Spinal cord (tissue), 10 donors: ENCODE results near the gene GIT2. TPM values are rescaled to one million over a fixed set of nuclear protein-coding genes. Genes with fewer than 3 reads are reported as not detected.

Experiments
- DNase-seq, 6 donors: peaks; one replicate each; pipeline versions ENCODE4 v3.0.0 to v3.0.0-alpha.2; 2013 to 2015; ENCODE audit warnings: low spot score in 6 of 6, low read depth in 4 of 6
- H3K27ac ChIP-seq: one replicate; pipeline ENCODE4 v1.5.1; 2013; ENCODE audit warnings: low read depth, low read length, control low read depth
- H3K27me3 ChIP-seq: one replicate; pipeline ENCODE4 v1.6.1; 2013; ENCODE audit warnings: low read length; ENCODE audit not compliant: control insufficient read depth, insufficient read depth
- H3K36me3 ChIP-seq: one replicate; pipeline ENCODE4 v1.6.1; 2013; ENCODE audit warnings: low read length; ENCODE audit not compliant: control insufficient read depth, insufficient read depth
- H3K4me1 ChIP-seq: one replicate; pipeline ENCODE4 v1.6.1; 2013; ENCODE audit warnings: low read length; ENCODE audit not compliant: control insufficient read depth, insufficient read depth
- H3K4me3 ChIP-seq: one replicate; pipeline ENCODE4 v1.5.1; 2013; ENCODE audit warnings: low read depth, low read length, control low read depth
- H3K9me3 ChIP-seq: one replicate; pipeline ENCODE4 v1.6.1; 2013; ENCODE audit warnings: low read length; ENCODE audit not compliant: control insufficient read depth, insufficient read depth
- WGBS: methylation state at CpG from one replicate; pipeline ENCODE4 v1.1.5; 2013; ENCODE audit warnings: missing lambda C conversion rate; ENCODE audit not compliant: insufficient coverage; 5-methylcytosine and 5-hydroxymethylcytosine counted together
- polyA plus RNA-seq, 2 donors: library from polyadenylated mRNA; unstranded; fragments of 120-200 nt; gene quantifications; one replicate each; pipeline ENCODE4 v1.2.1, GENCODE V29; 2013; ENCODE audit not compliant: insufficient read length in 2 of 2
- total RNA-seq, 2 donors: library from RNA; depleted of rRNA in 1 of 2; stranded (reverse); fragments of 120-200 nt in 1 of 2; fragments of >200 nt in 1 of 2; gene quantifications; one replicate each; pipeline versions ENCODE4 v1.2.3 to v1.2.4, GENCODE V29; 2013 to 2014
- donor health status: healthy.

Gene GIT2
- total and polyA plus RNA-seq, 4 donors, result 41.5 to 52.8 (median 47.6) TPM

- H3K36me3 ChIP-seq, result peaks cover 45% of the 10 kb centered on the region
- no peaks in the 10 kb centered on the region for H3K9me3 ChIP-seq
- WGBS, result 100% methylated on average over 2 of the region's 4 CpGs
Measured at GRCh38 chr12:109963743-109964429, 32.3 kb downstream of the GIT2 start.

GRCh38 chr12:109963330-109963729 lies 32.8 kb downstream of the GIT2 start:
- Histone ChIP-seq H3K9me3 (no peaks in the 10 kb centered on the region), H3K4me1 (no peaks in the 10 kb centered on the region), H3K4me3 (no peak overlapping the region), H3K36me3 (peaks cover 42% of the 10 kb centered on the region), H3K27ac (no peak overlapping the region), H3K27me3 (no peaks in the 10 kb centered on the region)
- DNase-seq, result no peak
- WGBS, result no CpG with 5 or more reads among the region's 1 CpG

More at GRCh38 chr12:109963743-109964429, 32.3 kb downstream of the GIT2 start:
- Histone ChIP-seq H3K4me1 (no peaks in the 10 kb centered on the region), H3K27ac (no peak overlapping the region), H3K4me3 (no peak overlapping the region), H3K27me3 (no peaks in the 10 kb centered on the region)
- DNase-seq, result no peak

GRCh38 chr12:109962398-109962797 lies 33.8 kb downstream of the GIT2 start:
- no peak overlapping the region for H3K27ac ChIP-seq
- no peaks in the 10 kb centered on the region for H3K9me3 ChIP-seq
- H3K4me3 ChIP-seq, result no peak overlapping the region
- WGBS, result 80% methylated on average over 1 of the region's 3 CpGs
- H3K4me1 ChIP-seq, result no peaks in the 10 kb centered on the region
- no peaks in the 10 kb centered on the region for H3K27me3 ChIP-seq
- no peak for DNase-seq
- peaks cover 47% of the 10 kb centered on the region for H3K36me3 ChIP-seq

DNA sequence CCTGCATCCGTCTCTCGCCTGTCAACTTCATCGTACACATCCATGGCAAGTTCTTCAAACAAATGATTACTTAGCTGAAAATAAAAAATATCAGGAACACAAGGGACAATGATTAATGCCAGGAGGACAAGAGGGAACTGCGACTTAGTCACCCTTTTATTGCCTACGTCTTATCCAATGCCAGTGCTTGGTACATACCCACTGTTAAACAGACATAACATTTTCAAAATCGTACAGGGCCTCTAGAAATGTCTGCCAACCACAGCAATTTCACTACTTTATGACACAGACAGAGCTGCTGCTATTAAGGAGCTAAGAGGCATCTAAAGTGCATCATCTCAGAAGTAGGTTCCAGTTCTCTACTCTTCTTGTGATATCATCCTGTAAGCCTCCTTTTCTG lies 34.6 kb downstream of the GIT2 start:
- DNase-seq, result no peak
- Histone ChIP-seq H3K4me1 (no peaks in the 10 kb centered on the region), H3K36me3 (peaks cover 55% of the 10 kb centered on the region), H3K27me3 (no peaks in the 10 kb centered on the region), H3K4me3 (no peak overlapping the region), H3K27ac (no peak overlapping the region), H3K9me3 (no peaks in the 10 kb centered on the region)
- 77% methylated on average over 3 of the region's 6 CpGs for WGBS

DNA sequence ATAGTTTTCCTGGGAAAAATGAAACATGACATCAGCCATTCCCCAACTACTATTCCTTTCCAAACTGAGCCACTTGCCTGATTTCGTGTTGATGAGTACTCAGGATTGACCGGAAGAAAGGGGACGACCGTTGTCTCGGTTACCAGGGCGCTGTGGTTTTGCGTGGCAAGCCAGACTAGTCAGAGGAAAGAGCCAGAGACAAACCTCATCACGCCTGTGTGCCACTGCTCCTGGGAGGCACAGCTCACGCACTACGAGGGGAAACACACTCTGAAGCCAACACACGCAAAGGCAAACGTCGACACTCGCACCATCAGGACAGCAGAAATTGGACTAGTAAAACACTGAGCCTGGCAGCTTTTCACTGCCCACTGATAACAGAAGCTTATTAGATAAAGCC lies 35.0 kb downstream of the GIT2 start:
- Histone ChIP-seq H3K4me3 (no peak overlapping the region), H3K4me1 (no peaks in the 10 kb centered on the region), H3K9me3 (no peaks in the 10 kb centered on the region), H3K27ac (no peak overlapping the region), H3K36me3 (peaks cover 53% of the 10 kb centered on the region), H3K27me3 (no peaks in the 10 kb centered on the region)
- 68% methylated on average over 14 of the region's 14 CpGs for WGBS
- DNase-seq, result no peak

DNA sequence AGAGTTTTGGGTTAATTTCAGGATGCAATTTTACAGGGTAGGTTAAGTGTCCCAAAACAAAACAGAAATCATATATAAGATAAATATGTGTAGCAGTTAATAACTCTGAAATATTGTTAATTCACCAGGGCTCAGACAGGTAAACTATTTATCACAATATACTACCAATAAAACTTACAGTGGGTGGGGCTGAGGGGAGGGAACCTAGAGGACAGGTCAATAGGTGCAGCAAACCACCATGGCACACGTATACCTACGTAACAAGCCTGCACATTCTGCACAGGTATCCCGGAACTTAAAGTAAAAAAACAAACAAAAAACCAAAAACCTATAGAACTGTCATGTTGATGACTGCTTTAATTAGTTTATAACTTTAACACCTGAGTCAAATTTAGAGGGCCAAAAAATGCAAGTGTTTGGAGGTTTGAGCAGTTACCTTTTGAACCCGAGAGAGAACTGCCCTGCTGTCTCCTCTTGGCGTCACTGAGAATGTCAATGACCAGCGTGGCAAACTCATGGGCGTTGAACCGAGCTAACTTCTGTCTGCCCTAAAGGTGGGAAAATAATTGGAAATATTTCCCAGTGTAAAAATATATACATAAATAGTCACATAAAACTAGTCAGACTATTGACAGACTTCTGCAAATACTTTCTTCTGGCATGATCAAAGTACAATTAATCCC lies 36.6 kb downstream of the GIT2 start:
- whole genome bisulfite sequencing, result 100% methylated on average over 1 of the region's 8 CpGs
- H3K36me3 ChIP-seq, result peaks cover 56% of the 10 kb centered on the region

GRCh38 chr12:109958374-109958773 lies 37.8 kb downstream of the GIT2 start:
- Histone ChIP-seq H3K4me1 (no peaks in the 10 kb centered on the region), H3K36me3 (peaks cover 54% of the 10 kb centered on the region), H3K27ac (no peak overlapping the region), H3K9me3 (no peaks in the 10 kb centered on the region), H3K27me3 (no peaks in the 10 kb centered on the region), H3K4me3 (no peak overlapping the region)
- 100% methylated on average over 4 of the region's 7 CpGs for WGBS
- no peak for DNase-seq

More for the DNA sequence above, 36.6 kb downstream of the GIT2 start:
- Histone ChIP-seq H3K27me3 (no peaks in the 10 kb centered on the region), H3K9me3 (no peaks in the 10 kb centered on the region), H3K27ac (no peak overlapping the region), H3K4me1 (no peaks in the 10 kb centered on the region), H3K4me3 (no peak overlapping the region)
- no peak for DNase-seq

DNA sequence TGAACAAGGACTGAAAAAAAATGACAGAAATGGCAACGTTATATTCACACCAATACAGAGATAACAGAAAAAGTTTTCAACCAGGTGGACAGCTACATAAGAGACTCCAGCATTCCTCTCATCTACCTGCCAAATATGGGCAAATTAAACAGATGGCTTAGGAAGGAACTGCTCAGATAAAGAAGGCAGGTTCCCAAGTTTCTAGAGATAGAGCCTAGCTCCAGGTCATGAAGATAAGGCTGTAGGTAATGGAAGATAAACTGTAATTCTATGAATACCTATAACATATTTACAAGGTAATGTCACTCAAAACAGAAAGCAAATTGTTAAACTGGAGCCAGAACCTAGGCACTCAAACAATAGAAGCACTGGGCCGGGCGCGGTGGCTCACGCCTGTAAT lies 42.5 kb downstream of the GIT2 start:
- WGBS, result 98% methylated on average over 4 of the region's 5 CpGs
- H3K36me3 ChIP-seq, result peaks cover 51% of the 10 kb centered on the region

GRCh38 chr12:109952873-109953272 lies 43.3 kb downstream of the GIT2 start:
- Histone ChIP-seq H3K36me3 (peaks cover 48% of the 10 kb centered on the region), H3K9me3 (no peaks in the 10 kb centered on the region), H3K27ac (no peak overlapping the region), H3K27me3 (no peaks in the 10 kb centered on the region), H3K4me3 (no peak overlapping the region), H3K4me1 (no peaks in the 10 kb centered on the region)
- DNase-seq, result no peak
- 95% methylated on average over 7 of the region's 8 CpGs for WGBS

More for the DNA sequence above, 42.5 kb downstream of the GIT2 start:
- Histone ChIP-seq H3K9me3 (no peaks in the 10 kb centered on the region), H3K27me3 (no peaks in the 10 kb centered on the region), H3K27ac (no peak overlapping the region), H3K4me1 (no peaks in the 10 kb centered on the region), H3K4me3 (no peak overlapping the region)
- no peak for DNase-seq
